ENCODE data around the gene CES3. TPM values are rescaled to one million over a fixed set of nuclear protein-coding genes. Genes with fewer than 3 reads are reported as not detected.

CES3 gene, protein sequence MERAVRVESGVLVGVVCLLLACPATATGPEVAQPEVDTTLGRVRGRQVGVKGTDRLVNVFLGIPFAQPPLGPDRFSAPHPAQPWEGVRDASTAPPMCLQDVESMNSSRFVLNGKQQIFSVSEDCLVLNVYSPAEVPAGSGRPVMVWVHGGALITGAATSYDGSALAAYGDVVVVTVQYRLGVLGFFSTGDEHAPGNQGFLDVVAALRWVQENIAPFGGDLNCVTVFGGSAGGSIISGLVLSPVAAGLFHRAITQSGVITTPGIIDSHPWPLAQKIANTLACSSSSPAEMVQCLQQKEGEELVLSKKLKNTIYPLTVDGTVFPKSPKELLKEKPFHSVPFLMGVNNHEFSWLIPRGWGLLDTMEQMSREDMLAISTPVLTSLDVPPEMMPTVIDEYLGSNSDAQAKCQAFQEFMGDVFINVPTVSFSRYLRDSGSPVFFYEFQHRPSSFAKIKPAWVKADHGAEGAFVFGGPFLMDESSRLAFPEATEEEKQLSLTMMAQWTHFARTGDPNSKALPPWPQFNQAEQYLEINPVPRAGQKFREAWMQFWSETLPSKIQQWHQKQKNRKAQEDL
- polyA plus RNA-seq (2013): 2.7 TPM

DNA sequence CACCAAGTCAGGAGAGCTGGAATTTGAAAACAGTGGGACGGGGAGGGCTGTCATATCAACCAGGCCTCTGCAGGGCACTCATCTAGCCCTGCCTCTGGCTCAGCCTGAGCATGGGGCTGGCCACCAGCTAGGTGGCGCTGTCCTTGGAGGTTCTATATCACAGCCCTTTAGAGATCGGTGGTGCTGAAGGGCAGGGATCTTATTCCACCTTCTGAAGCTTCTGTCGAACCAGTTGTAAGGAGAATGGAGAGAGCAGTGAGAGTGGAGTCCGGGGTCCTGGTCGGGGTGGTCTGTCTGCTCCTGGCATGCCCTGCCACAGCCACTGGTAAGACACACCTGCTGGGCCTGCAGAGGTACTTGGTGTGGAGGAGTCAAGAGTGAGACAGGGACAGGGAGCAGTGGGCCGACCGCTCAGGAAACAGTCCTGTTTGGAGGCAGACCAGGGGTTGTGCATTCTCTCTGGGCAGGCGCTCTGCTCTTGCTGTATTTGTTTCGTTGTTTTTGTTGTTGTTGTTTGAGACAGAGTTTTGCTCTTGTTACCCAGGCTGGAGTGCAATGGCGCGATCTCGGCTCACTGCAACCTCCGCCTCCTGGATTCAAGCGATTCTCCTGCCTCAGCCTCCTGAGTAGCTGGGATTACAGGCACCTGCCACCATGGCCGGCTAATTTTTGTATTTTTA is at the start of gene CES3:
TSS of gene CES3 (plus strand) at position 202 of the 680 bp plus-strand sequence. CDS start at position 244, 42 bp downstream.
- CTCF ChIA-PET: interaction anchor here (0.6 to 13.1 kb wide), 13 partner anchors 10 to 237 kb away, joined by 3 to 124 read pairs (median 3); partner anchors contain the start of genes B3GNT9 and CES4A
- Histone ChIP-seq H3K9me3 (ENCODE audit: control extremely low read depth in 1 of 5, control insufficient read depth in 4 of 5, insufficient read depth in 2 of 5, low read depth in 1 of 5, low read length in 4 of 5) (no peaks in the 10 kb centered on the region), H3K4me1 (ENCODE audit: control extremely low read depth in 1 of 4, control insufficient read depth in 4 of 4, insufficient read depth in 4 of 4, low read length in 3 of 4) (peaks cover 0 to 18% (median 13%) of the 10 kb centered on the region in 4 experiments), H3K27ac (ENCODE audit: insufficient read depth in 1 of 2, low read depth in 1 of 2, low read length in 2 of 2, poor library complexity in 1 of 2, severe bottlenecking in 2 of 2) (no peak within 1 kb of the TSS), H3K27me3 (replicated peaks in 2 of 5; ENCODE audit: control insufficient read depth in 4 of 5, insufficient read depth in 5 of 5, low read length in 4 of 5) (no peaks in the 10 kb centered on the region), H3K4me3 (ENCODE audit: control insufficient read depth in 1 of 7, extremely low read depth in 1 of 7, insufficient read depth in 4 of 7, low read depth in 2 of 7, low read length in 6 of 7) (peak within 1 kb of the TSS in 2 of 7 experiments; percentile 19 to 55), H3K36me3 (ENCODE audit: control insufficient read depth in 4 of 4, insufficient read depth in 4 of 4, low read length in 3 of 4) (no peaks in the 10 kb centered on the region)
- 73% methylated on average over 6 of the region's 16 CpGs for WGBS (ENCODE audit: insufficient coverage)
- POLR2A ChIA-PET: no interaction called here
- peak; percentile 66 to 84 (median 83) for DNase-seq

DNA sequence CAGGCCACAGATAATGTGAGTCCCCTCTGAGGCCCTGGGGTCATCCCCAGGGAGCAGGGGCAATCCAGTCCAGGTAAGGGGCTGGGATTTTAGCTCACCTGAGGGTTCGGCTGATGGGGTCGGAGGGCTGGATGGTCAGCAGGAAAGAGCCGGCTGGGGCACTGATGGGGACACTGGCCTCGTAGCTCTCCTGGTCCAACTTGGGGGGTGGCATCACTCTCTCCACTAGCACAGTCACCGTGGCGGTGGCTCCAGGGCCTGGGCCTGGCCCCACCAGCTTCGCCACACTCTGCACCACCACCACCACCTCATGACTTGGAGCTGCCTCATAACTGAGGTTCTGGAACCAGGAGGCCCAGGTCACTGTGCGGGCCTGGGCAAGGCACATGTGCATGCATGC is 49.3 kb upstream of the CES3 start:
- H3K27me3 ChIP-seq (replicated peaks in 2 of 5; ENCODE audit: control insufficient read depth in 4 of 5, insufficient read depth in 5 of 5, low read length in 4 of 5): peaks cover 0 to 5% (median 0%) of the 10 kb centered on the region in 5 experiments
- no peaks in the 10 kb centered on the region for H3K4me1 ChIP-seq (ENCODE audit: control extremely low read depth in 1 of 4, control insufficient read depth in 4 of 4, insufficient read depth in 4 of 4, low read length in 3 of 4)
- H3K36me3 ChIP-seq (ENCODE audit: control insufficient read depth in 4 of 4, insufficient read depth in 4 of 4, low read length in 3 of 4): no peaks in the 10 kb centered on the region
- DNase-seq: no peak
- no peaks in the 10 kb centered on the region for H3K9me3 ChIP-seq (ENCODE audit: control extremely low read depth in 1 of 5, control insufficient read depth in 4 of 5, insufficient read depth in 2 of 5, low read depth in 1 of 5, low read length in 4 of 5)
- no peak overlapping the region for H3K4me3 ChIP-seq (ENCODE audit: control insufficient read depth in 1 of 7, extremely low read depth in 1 of 7, insufficient read depth in 4 of 7, low read depth in 2 of 7, low read length in 6 of 7)
- CTCF ChIA-PET: interaction anchor here (20.4 to 30.6 kb wide), 2 partner anchors 7 to 13 kb away, joined by 473 read pairs; partner anchors contain the start of genes CDH16 and RRAD
- H3K27ac ChIP-seq (ENCODE audit: insufficient read depth in 1 of 2, low read depth in 1 of 2, low read length in 2 of 2, poor library complexity in 1 of 2, severe bottlenecking in 2 of 2): no peak overlapping the region
- WGBS (ENCODE audit: insufficient coverage): 98% methylated on average over 8 of the region's 8 CpGs
- POLR2A ChIA-PET: no interaction called here

DNA sequence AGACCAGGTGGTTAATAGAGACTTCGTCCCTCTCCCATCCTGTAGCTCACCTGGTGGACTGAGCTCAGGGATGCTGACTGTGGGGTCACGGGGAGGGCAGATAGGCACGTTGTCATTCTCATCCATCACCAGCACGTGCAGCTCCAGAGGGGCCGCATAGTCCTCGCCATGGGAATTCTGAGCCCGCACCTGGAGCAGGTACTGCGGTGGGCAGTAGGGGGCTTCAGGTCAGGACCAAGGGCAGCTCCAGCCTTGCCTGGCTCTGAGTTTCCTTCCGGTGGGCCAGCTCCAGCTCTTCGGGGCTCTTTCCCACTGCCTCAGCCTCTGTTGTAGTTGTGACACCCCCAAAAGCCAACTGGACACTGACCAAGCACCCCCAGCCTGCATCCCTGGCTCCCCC is 48.0 kb upstream of the CES3 start:
- no peak for DNase-seq
- POLR2A ChIA-PET: no interaction called here
- no peak overlapping the region for H3K4me3 ChIP-seq (ENCODE audit: control insufficient read depth in 1 of 7, extremely low read depth in 1 of 7, insufficient read depth in 4 of 7, low read depth in 2 of 7, low read length in 6 of 7)
- no peak overlapping the region for H3K27ac ChIP-seq (ENCODE audit: insufficient read depth in 1 of 2, low read depth in 1 of 2, low read length in 2 of 2, poor library complexity in 1 of 2, severe bottlenecking in 2 of 2)
- H3K4me1 ChIP-seq (ENCODE audit: control extremely low read depth in 1 of 4, control insufficient read depth in 4 of 4, insufficient read depth in 4 of 4, low read length in 3 of 4): no peaks in the 10 kb centered on the region
- H3K27me3 ChIP-seq (replicated peaks in 2 of 5; ENCODE audit: control insufficient read depth in 4 of 5, insufficient read depth in 5 of 5, low read length in 4 of 5): peaks cover 0 to 4% (median 0%) of the 10 kb centered on the region in 5 experiments
- 57% methylated on average over 9 of the region's 10 CpGs for WGBS (ENCODE audit: insufficient coverage)
- CTCF ChIA-PET: interaction anchor here (20.4 to 30.6 kb wide), 2 partner anchors 6 to 14 kb away, joined by 473 read pairs; partner anchors contain the start of genes CDH16 and RRAD
- no peaks in the 10 kb centered on the region for H3K9me3 ChIP-seq (ENCODE audit: control extremely low read depth in 1 of 5, control insufficient read depth in 4 of 5, insufficient read depth in 2 of 5, low read depth in 1 of 5, low read length in 4 of 5)
- H3K36me3 ChIP-seq (ENCODE audit: control insufficient read depth in 4 of 4, insufficient read depth in 4 of 4, low read length in 3 of 4): no peaks in the 10 kb centered on the region

DNA sequence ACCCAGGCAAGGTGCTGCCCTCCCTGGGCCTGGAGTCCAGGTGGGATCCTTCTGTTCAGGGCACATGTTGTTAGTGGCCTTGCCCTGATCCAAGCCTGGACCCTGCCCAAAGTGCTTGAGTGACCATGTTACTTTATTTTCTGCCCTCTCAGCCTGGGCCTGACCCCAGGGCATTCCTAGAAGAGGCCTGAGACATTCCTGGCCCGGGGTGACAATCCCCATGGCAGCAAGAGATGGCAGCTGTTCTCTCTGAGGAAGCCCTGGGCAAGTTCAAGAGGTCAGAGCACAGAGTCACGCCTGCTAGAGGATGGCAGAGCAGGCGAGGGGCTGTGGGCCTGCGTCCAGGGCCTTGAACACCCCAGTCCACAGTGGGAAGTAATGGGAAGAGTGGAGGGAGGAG is 47.4 kb upstream of the CES3 start:
- CTCF ChIA-PET: interaction anchor here (20.4 to 30.6 kb wide), 2 partner anchors 5 to 15 kb away, joined by 473 read pairs; partner anchors contain the start of genes CDH16 and RRAD
- POLR2A ChIA-PET: no interaction called here
- no peak overlapping the region for H3K4me3 ChIP-seq (ENCODE audit: control insufficient read depth in 1 of 7, extremely low read depth in 1 of 7, insufficient read depth in 4 of 7, low read depth in 2 of 7, low read length in 6 of 7)
- WGBS (ENCODE audit: insufficient coverage): 89% methylated on average over 2 of the region's 4 CpGs
- H3K27ac ChIP-seq (ENCODE audit: insufficient read depth in 1 of 2, low read depth in 1 of 2, low read length in 2 of 2, poor library complexity in 1 of 2, severe bottlenecking in 2 of 2): no peak overlapping the region
- DNase-seq: no peak
- H3K27me3 ChIP-seq (replicated peaks in 2 of 5; ENCODE audit: control insufficient read depth in 4 of 5, insufficient read depth in 5 of 5, low read length in 4 of 5): peaks cover 0 to 3% (median 0%) of the 10 kb centered on the region in 5 experiments
- no peaks in the 10 kb centered on the region for H3K4me1 ChIP-seq (ENCODE audit: control extremely low read depth in 1 of 4, control insufficient read depth in 4 of 4, insufficient read depth in 4 of 4, low read length in 3 of 4)
- no peaks in the 10 kb centered on the region for H3K36me3 ChIP-seq (ENCODE audit: control insufficient read depth in 4 of 4, insufficient read depth in 4 of 4, low read length in 3 of 4)
- H3K9me3 ChIP-seq (ENCODE audit: control extremely low read depth in 1 of 5, control insufficient read depth in 4 of 5, insufficient read depth in 2 of 5, low read depth in 1 of 5, low read length in 4 of 5): no peaks in the 10 kb centered on the region

DNA sequence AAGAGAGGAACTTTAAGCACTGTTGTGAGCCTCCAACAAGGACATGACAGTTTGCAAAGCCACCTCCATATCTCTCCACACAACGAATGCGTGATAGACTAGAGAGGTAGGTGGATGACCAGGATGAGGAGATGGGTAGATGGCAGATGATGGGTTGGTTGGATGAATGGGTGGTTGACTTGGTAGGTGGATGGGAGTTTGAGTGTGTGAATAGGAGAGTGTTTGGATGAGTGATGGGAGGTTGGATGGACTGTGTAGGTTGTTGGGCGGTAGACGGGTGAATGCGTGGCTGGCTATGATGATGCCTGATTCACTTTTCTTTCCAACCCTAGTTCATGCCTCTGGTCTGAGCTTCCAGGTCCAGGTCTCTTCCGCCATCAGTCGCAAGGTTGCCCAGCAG is 46.5 kb upstream of the CES3 start:
- 100% methylated on average over 3 of the region's 7 CpGs for WGBS (ENCODE audit: insufficient coverage)
- no peak for DNase-seq
- no peaks in the 10 kb centered on the region for H3K36me3 ChIP-seq (ENCODE audit: control insufficient read depth in 4 of 4, insufficient read depth in 4 of 4, low read length in 3 of 4)
- no peaks in the 10 kb centered on the region for H3K9me3 ChIP-seq (ENCODE audit: control extremely low read depth in 1 of 5, control insufficient read depth in 4 of 5, insufficient read depth in 2 of 5, low read depth in 1 of 5, low read length in 4 of 5)
- CTCF ChIA-PET: interaction anchor here (0.6 to 20.4 kb wide), 4 partner anchors 14 to 198 kb away, joined by 3 to 473 read pairs (median 4); no protein-coding TSS in a partner anchor
- POLR2A ChIA-PET: no interaction called here
- peaks cover 0 to 6% (median 0%) of the 10 kb centered on the region in 5 experiments for H3K27me3 ChIP-seq (replicated peaks in 2 of 5; ENCODE audit: control insufficient read depth in 4 of 5, insufficient read depth in 5 of 5, low read length in 4 of 5)
- no peak overlapping the region for H3K27ac ChIP-seq (ENCODE audit: insufficient read depth in 1 of 2, low read depth in 1 of 2, low read length in 2 of 2, poor library complexity in 1 of 2, severe bottlenecking in 2 of 2)
- no peaks in the 10 kb centered on the region for H3K4me1 ChIP-seq (ENCODE audit: control extremely low read depth in 1 of 4, control insufficient read depth in 4 of 4, insufficient read depth in 4 of 4, low read length in 3 of 4)
- no peak overlapping the region for H3K4me3 ChIP-seq (ENCODE audit: control insufficient read depth in 1 of 7, extremely low read depth in 1 of 7, insufficient read depth in 4 of 7, low read depth in 2 of 7, low read length in 6 of 7)

DNA sequence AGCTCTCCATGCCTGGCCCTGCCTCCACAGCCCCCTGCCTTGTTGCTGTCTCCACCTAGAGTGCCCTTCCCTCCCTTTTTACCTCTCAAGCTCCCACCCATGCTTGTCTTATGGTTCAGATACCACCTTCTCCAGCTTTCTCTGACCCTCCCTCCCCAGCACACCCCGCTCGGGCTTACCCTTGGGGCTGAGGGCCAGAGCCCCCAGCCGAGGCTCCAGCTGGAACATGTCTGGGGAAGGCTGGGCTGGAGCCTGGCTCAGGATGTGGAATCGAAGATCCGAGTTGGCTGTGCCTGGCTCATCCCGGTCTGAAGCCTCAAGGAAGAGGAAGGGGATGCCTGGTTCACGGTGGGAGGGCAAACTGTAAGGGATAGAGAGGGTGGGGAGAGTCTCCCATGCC is 46.0 kb upstream of the CES3 start:
- no peaks in the 10 kb centered on the region for H3K36me3 ChIP-seq (ENCODE audit: control insufficient read depth in 4 of 4, insufficient read depth in 4 of 4, low read length in 3 of 4)
- ChIA-PET POLR2A (no interaction called here), CTCF (interaction anchor here (0.6 to 20.4 kb wide), 4 partner anchors 13 to 197 kb away, joined by 3 to 473 read pairs (median 4); no protein-coding TSS in a partner anchor)
- H3K9me3 ChIP-seq (ENCODE audit: control extremely low read depth in 1 of 5, control insufficient read depth in 4 of 5, insufficient read depth in 2 of 5, low read depth in 1 of 5, low read length in 4 of 5): no peaks in the 10 kb centered on the region
- H3K4me1 ChIP-seq (ENCODE audit: control extremely low read depth in 1 of 4, control insufficient read depth in 4 of 4, insufficient read depth in 4 of 4, low read length in 3 of 4): no peaks in the 10 kb centered on the region
- peaks cover 0 to 8% (median 3%) of the 10 kb centered on the region in 5 experiments for H3K27me3 ChIP-seq (replicated peaks in 2 of 5; ENCODE audit: control insufficient read depth in 4 of 5, insufficient read depth in 5 of 5, low read length in 4 of 5)
- no peak for DNase-seq
- H3K4me3 ChIP-seq (ENCODE audit: control insufficient read depth in 1 of 7, extremely low read depth in 1 of 7, insufficient read depth in 4 of 7, low read depth in 2 of 7, low read length in 6 of 7): no peak overlapping the region
- WGBS (ENCODE audit: insufficient coverage): no CpG with 5 or more reads among the region's 7 CpGs
- H3K27ac ChIP-seq (ENCODE audit: insufficient read depth in 1 of 2, low read depth in 1 of 2, low read length in 2 of 2, poor library complexity in 1 of 2, severe bottlenecking in 2 of 2): no peak overlapping the region
